ENCODE data around the gene NKIRAS2.

NKIRAS2 gene

GRCh38 chr17:42039794-42040763, 20.2 kb downstream of the NKIRAS2 start:
- TF ChIP-seq ZNF8 (CRISPR knock-in tag; IDR thresholded peaks at IDR 0.05) (no peak), TOX (CRISPR knock-in tag; IDR thresholded peaks at IDR 0.05; ENCODE audit: borderline replicate concordance) (no peak), BACH2 (CRISPR knock-in tag; IDR thresholded peaks at IDR 0.05; ENCODE audit: borderline replicate concordance) (no peak), GLIS3 (CRISPR knock-in tag; IDR thresholded peaks at IDR 0.05) (no peak)

GRCh38 chr17:42040818-42041217, 20.9 kb downstream of the NKIRAS2 start:
- TF ChIP-seq ARNTL (CRISPR knock-in tag; IDR thresholded peaks at IDR 0.05; ENCODE audit: borderline replicate concordance, low read depth): no peak
- TF ChIP-seq CSRNP3 (CRISPR knock-in tag; IDR thresholded peaks at IDR 0.05): no peak
- no peak for TF ChIP-seq ZFP30 (CRISPR knock-in tag; IDR thresholded peaks at IDR 0.05)
- TF ChIP-seq OSR1 (CRISPR knock-in tag; IDR thresholded peaks at IDR 0.05): no peak
- TF ChIP-seq SNAI2 (CRISPR knock-in tag; IDR thresholded peaks at IDR 0.05): no peak
- TF ChIP-seq PATZ1 (CRISPR knock-in tag; IDR thresholded peaks at IDR 0.05; ENCODE audit: borderline replicate concordance): no peak
- no peak for TF ChIP-seq RARB (CRISPR knock-in tag; IDR thresholded peaks at IDR 0.05)
- no peak for TF ChIP-seq TCF4 (CRISPR knock-in tag; IDR thresholded peaks at IDR 0.05; ENCODE audit: borderline replicate concordance)
- no peak for TF ChIP-seq CSDC2 (CRISPR knock-in tag; IDR thresholded peaks at IDR 0.05)
- no peak for TF ChIP-seq ESRRG (CRISPR knock-in tag; IDR thresholded peaks at IDR 0.05)
- no peak for TF ChIP-seq POU6F1 (CRISPR knock-in tag; IDR thresholded peaks at IDR 0.05; ENCODE audit: borderline replicate concordance, low read depth)
- no peak for TF ChIP-seq GLIS3 (CRISPR knock-in tag; IDR thresholded peaks at IDR 0.05)
- no peak for TF ChIP-seq ISL1 (CRISPR knock-in tag; IDR thresholded peaks at IDR 0.05)
- no peak for TF ChIP-seq ZNF70 (CRISPR knock-in tag; IDR thresholded peaks at IDR 0.05)
- TF ChIP-seq TSHZ2 (CRISPR knock-in tag; IDR thresholded peaks at IDR 0.05): no peak
- no peak for TF ChIP-seq ZNF565 (CRISPR knock-in tag; conservative IDR thresholded peaks at IDR 0.05; ENCODE audit: low read depth)
- TF ChIP-seq ZNF8 (CRISPR knock-in tag; IDR thresholded peaks at IDR 0.05): no peak
- peak; percentile 23; the same call in 1 of the 3 replicates for ATAC-seq

More at GRCh38 chr17:42039794-42040763, 20.2 kb downstream of the NKIRAS2 start:
- ATAC-seq: no peak

GRCh38 chr17:42041619-42042018, 21.7 kb downstream of the NKIRAS2 start:
- no peak for TF ChIP-seq OSR1 (CRISPR knock-in tag; IDR thresholded peaks at IDR 0.05)
- no peak for TF ChIP-seq ZFP3 (CRISPR knock-in tag; IDR thresholded peaks at IDR 0.05)
- TF ChIP-seq ZNF70 (CRISPR knock-in tag; IDR thresholded peaks at IDR 0.05): no peak
- TF ChIP-seq SNAI2 (CRISPR knock-in tag; IDR thresholded peaks at IDR 0.05): no peak
- TF ChIP-seq ZNF8 (CRISPR knock-in tag; IDR thresholded peaks at IDR 0.05): no peak
- TF ChIP-seq ZC3H10 (CRISPR knock-in tag; IDR thresholded peaks at IDR 0.05): no peak
- TF ChIP-seq BACH2 (CRISPR knock-in tag; IDR thresholded peaks at IDR 0.05; ENCODE audit: borderline replicate concordance): no peak
- no peak for TF ChIP-seq ISL1 (CRISPR knock-in tag; IDR thresholded peaks at IDR 0.05)
- TF ChIP-seq ZNF565 (CRISPR knock-in tag; conservative IDR thresholded peaks at IDR 0.05; ENCODE audit: low read depth): no peak
- no peak for ATAC-seq
